H9 (cell line): ENCODE results near the gene PRR35. TPM values are rescaled to one million over a fixed set of nuclear protein-coding genes. Genes with fewer than 3 reads are reported as not detected.

ENCODE experiments used
- DNase-seq: peaks from one replicate; pipeline ENCODE4 v3.0.0-alpha.2; 2017
- H2AFZ ChIP-seq: one replicate; pipeline ENCODE4 v1.6.1; 2013; ENCODE audit warnings: mild to moderate bottlenecking, low read length, control low read depth, moderate library complexity
- H2AK5ac ChIP-seq: 2 replicates; pipeline ENCODE4 v1.6.1; 2013; ENCODE audit warnings: low read length, control low read depth, mixed read lengths; ENCODE audit not compliant: insufficient read length
- H2BK120ac ChIP-seq: one replicate; pipeline ENCODE4 v1.6.1; 2013; ENCODE audit warnings: low read depth, mild to moderate bottlenecking, low read length, control low read depth, inconsistent platforms; ENCODE audit not compliant: poor library complexity, severe bottlenecking
- H2BK12ac ChIP-seq: 2 replicates; pipeline ENCODE4 v1.6.1; 2013; ENCODE audit warnings: low read length, control low read depth, mixed read lengths, low read depth; ENCODE audit not compliant: insufficient read length
- H2BK15ac ChIP-seq: 2 replicates; pipeline ENCODE4 v1.6.1; 2013; ENCODE audit warnings: low read depth, low read length, control low read depth
- H2BK20ac ChIP-seq: one replicate; pipeline ENCODE4 v1.6.1; 2013; ENCODE audit warnings: low read depth, mild to moderate bottlenecking, low read length, control low read depth, inconsistent platforms; ENCODE audit not compliant: poor library complexity, severe bottlenecking
- H2BK5ac ChIP-seq: 2 replicates; pipeline ENCODE4 v1.6.1; 2013; ENCODE audit warnings: low read length, control low read depth, mixed read lengths; ENCODE audit not compliant: insufficient read length
- H3K14ac ChIP-seq: 2 replicates; pipeline ENCODE4 v1.6.1; 2013; ENCODE audit warnings: low read length, control low read depth; ENCODE audit not compliant: insufficient read depth
- H3K18ac ChIP-seq: 2 replicates; pipeline ENCODE4 v1.6.1; 2013; ENCODE audit warnings: low read depth, mild to moderate bottlenecking, mixed read lengths, low read length, control low read depth; ENCODE audit not compliant: insufficient read length
- H3K23ac ChIP-seq: 2 replicates; pipeline ENCODE4 v1.6.1; 2013; ENCODE audit warnings: low read length, control low read depth, mixed read lengths, low read depth; ENCODE audit not compliant: insufficient read length
- H3K23me2 ChIP-seq: 2 replicates; pipeline ENCODE4 v1.6.1; 2013; ENCODE audit warnings: low read depth, mild to moderate bottlenecking, mixed read lengths, low read length, control low read depth; ENCODE audit not compliant: insufficient read length, poor library complexity, severe bottlenecking
- H3K27ac ChIP-seq: 2 replicates; pipeline ENCODE4 v1.5.1; 2013; ENCODE audit warnings: low read length, control low read depth, mixed read lengths, low read depth; ENCODE audit not compliant: insufficient read length
- H3K27me3 ChIP-seq: 2 replicates; pipeline ENCODE4 v1.6.1; 2013; ENCODE audit warnings: low read length, control low read depth, inconsistent platforms; ENCODE audit not compliant: insufficient read depth
- H3K4ac ChIP-seq: 2 replicates; pipeline ENCODE4 v1.6.1; 2013; ENCODE audit warnings: low read depth, mild to moderate bottlenecking, control low read depth, inconsistent platforms, low read length, moderate library complexity
- H3K4me1 ChIP-seq: 2 replicates; pipeline ENCODE4 v1.6.1; 2013; ENCODE audit warnings: low read length, control low read depth, inconsistent platforms; ENCODE audit not compliant: insufficient read depth
- H3K4me2 ChIP-seq: 2 replicates; pipeline ENCODE4 v1.6.1; 2013; ENCODE audit warnings: low read length, control low read depth, mixed read lengths; ENCODE audit not compliant: insufficient read length, insufficient read depth
- H3K56ac ChIP-seq: 2 replicates; pipeline ENCODE4 v1.6.1; 2013; ENCODE audit warnings: low read depth, mild to moderate bottlenecking, mixed read lengths, low read length, control low read depth; ENCODE audit not compliant: insufficient read length
- H3K79me1 ChIP-seq: 2 replicates; pipeline ENCODE4 v1.6.1; 2013; ENCODE audit warnings: low read depth, mild to moderate bottlenecking, moderate library complexity, low read length, control low read depth, inconsistent platforms; ENCODE audit not compliant: insufficient read depth, poor library complexity, severe bottlenecking
- H3K79me2 ChIP-seq: 2 replicates; pipeline ENCODE4 v1.6.1; 2013; ENCODE audit warnings: low read length, control low read depth, inconsistent platforms; ENCODE audit not compliant: insufficient read depth
- H3K9ac ChIP-seq: 2 replicates; pipeline ENCODE4 v1.6.1; 2013; ENCODE audit warnings: low read length, control low read depth, mixed read lengths; ENCODE audit not compliant: insufficient read length; ENCODE audit errors: extremely low read depth
- H3K9me3 ChIP-seq: one replicate; pipeline ENCODE4 v1.6.1; 2013; ENCODE audit warnings: low read depth, low read length, inconsistent platforms; ENCODE audit not compliant: control insufficient read depth
- H3T11ph ChIP-seq: one replicate; pipeline ENCODE4 v1.6.1; 2013; ENCODE audit warnings: mild to moderate bottlenecking, low read length, control low read depth, inconsistent platforms
- H4K20me1 ChIP-seq: one replicate; pipeline ENCODE4 v1.6.1; 2013; ENCODE audit not compliant: control insufficient read depth, insufficient read length, insufficient read depth
- H4K5ac ChIP-seq: 2 replicates; pipeline ENCODE4 v1.6.1; 2013; ENCODE audit warnings: low read depth, mild to moderate bottlenecking, mixed read lengths, low read length, control low read depth; ENCODE audit not compliant: insufficient read length
- H4K8ac ChIP-seq: replicated peaks from 2 replicates; pipeline ENCODE4 v1.6.1; 2013; ENCODE audit warnings: low read length, control low read depth, mixed read lengths, low read depth; ENCODE audit not compliant: insufficient read length
- H4K91ac ChIP-seq: 2 replicates; pipeline ENCODE4 v1.6.1; 2013; ENCODE audit warnings: low read depth, mild to moderate bottlenecking, moderate library complexity, mixed read lengths, low read length, control low read depth; ENCODE audit not compliant: insufficient read length
- H3K27ac Mint-ChIP-seq, 3 experiments: 2 replicates in 2 of 3; 3 replicates in 1 of 3; pipeline ENCODE4 v1.8.0; 2020 to 2021; ENCODE audit warnings: mixed read lengths in 3 of 3, mild to moderate bottlenecking in 1 of 3, moderate library complexity in 1 of 3
- H3K27me3 Mint-ChIP-seq: 2 replicates; pipeline ENCODE4 v1.8.0; 2021; ENCODE audit warnings: low read depth, mild to moderate bottlenecking, moderate library complexity, mixed read lengths
- H3K36me3 Mint-ChIP-seq, 3 experiments: 2 replicates in 2 of 3; 3 replicates in 1 of 3; pipeline ENCODE4 v1.8.0; 2020 to 2021; ENCODE audit warnings: low read depth in 3 of 3, mixed read lengths in 3 of 3; ENCODE audit not compliant: insufficient read depth in 1 of 3
- H3K4me1 Mint-ChIP-seq, 2 experiments: 2 replicates each; pipeline ENCODE4 v1.8.0; 2020; ENCODE audit warnings: mixed read lengths in 2 of 2
- H3K4me3 Mint-ChIP-seq, 2 experiments: 2 replicates in 1 of 2; 3 replicates in 1 of 2; pipeline ENCODE4 v1.8.0; 2020 to 2021; ENCODE audit warnings: mild to moderate bottlenecking in 2 of 2, mixed read lengths in 2 of 2, moderate library complexity in 1 of 2
- H3K9me3 Mint-ChIP-seq, 2 experiments: 2 replicates in 1 of 2; 3 replicates in 1 of 2; pipeline ENCODE4 v1.8.0; 2020; ENCODE audit warnings: mild to moderate bottlenecking in 2 of 2, mixed read lengths in 2 of 2, moderate library complexity in 1 of 2
- WGBS: extraction: QIAGEN DNeasy Blood & Tissue Kit; methylation state at CpG from one replicate; pipeline ENCODE4 v1.1.7; 2013; ENCODE audit warnings: missing lambda C conversion rate, low lambda C conversion rate, mixed read lengths; ENCODE audit not compliant: insufficient read length; ENCODE audit errors: extremely low coverage; 5-methylcytosine and 5-hydroxymethylcytosine counted together
- total RNA-seq: library from RNA; stranded (reverse); gene quantifications from 2 replicates; pipeline ENCODE4 v1.2.1, GENCODE V29; 2021
- TF ChIP-seq, protein P1 (sequence below): fragments of 200-600 bp; sonication (generic); conservative IDR thresholded peaks from 3 replicates; pipeline ENCODE4 v1.8.0; 2021; ENCODE audit warnings: antibody characterized with exemption, mild to moderate bottlenecking

PRR35 gene
- total RNA-seq, 1 experiment from 2014 or later, result 0.33 TPM

DNA sequence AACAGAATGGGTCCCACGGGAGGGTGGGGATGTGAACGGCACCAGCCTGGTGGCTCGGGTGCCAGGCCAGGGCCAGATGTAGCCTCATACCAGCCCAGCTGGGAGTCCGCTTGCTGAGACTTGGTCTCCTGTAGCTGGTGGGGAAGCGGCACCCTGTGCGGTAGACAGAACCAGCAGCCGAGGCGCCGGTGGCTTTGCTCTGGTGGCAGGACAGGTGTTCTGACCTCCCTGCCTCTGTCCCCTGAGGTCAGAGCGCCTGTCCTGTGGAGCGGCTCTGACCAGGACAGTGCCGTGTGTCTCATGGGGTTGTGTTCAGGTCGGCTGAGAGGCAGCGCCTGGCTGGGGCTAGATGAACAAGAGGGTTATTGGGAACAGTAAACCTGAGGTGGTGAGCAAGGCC is 49.8 kb downstream of the PRR35 start:
- H3K9me3 Mint-ChIP-seq, result peaks cover 9 to 10% of the 10 kb centered on the region in 2 experiments
- Histone ChIP-seq H3K79me2 (no peaks in the 10 kb centered on the region), H2AK5ac (no peak overlapping the region), H3K4me2 (no peak overlapping the region), H2BK5ac (no peak overlapping the region), H4K91ac (no peak overlapping the region), H2BK12ac (no peak overlapping the region), H4K8ac (no peak overlapping the region), H3K14ac (no peak overlapping the region), H3K56ac (no peak overlapping the region), H3K23me2 (no peaks in the 10 kb centered on the region), H3K27ac (no peak overlapping the region), H3K4me1 (no peaks in the 10 kb centered on the region), H3K4ac (no peak overlapping the region), H3K79me1 (peaks cover 2% of the 10 kb centered on the region), H2BK120ac (no peak overlapping the region), H3K9me3 (no peaks in the 10 kb centered on the region), H3K27me3 (no peaks in the 10 kb centered on the region), H2BK20ac (no peak overlapping the region), H2BK15ac (no peak overlapping the region), H3T11ph (no peak overlapping the region), H3K18ac (no peak overlapping the region), H4K5ac (no peak overlapping the region), H4K20me1 (no peaks in the 10 kb centered on the region), H3K9ac (no peak overlapping the region), H2AFZ (no peak overlapping the region), H3K23ac (no peak overlapping the region)
- no peak overlapping the region for H3K4me3 Mint-ChIP-seq
- H3K27me3 Mint-ChIP-seq, result peaks cover 7% of the 10 kb centered on the region
- no CpG with 5 or more reads among the region's 14 CpGs for WGBS
- peaks cover 14 to 21% (median 19%) of the 10 kb centered on the region in 3 experiments for H3K36me3 Mint-ChIP-seq
- no peak for DNase-seq
- H3K4me1 Mint-ChIP-seq, result peaks cover 11 to 13% of the 10 kb centered on the region in 2 experiments
- TF ChIP-seq, protein P1, sequence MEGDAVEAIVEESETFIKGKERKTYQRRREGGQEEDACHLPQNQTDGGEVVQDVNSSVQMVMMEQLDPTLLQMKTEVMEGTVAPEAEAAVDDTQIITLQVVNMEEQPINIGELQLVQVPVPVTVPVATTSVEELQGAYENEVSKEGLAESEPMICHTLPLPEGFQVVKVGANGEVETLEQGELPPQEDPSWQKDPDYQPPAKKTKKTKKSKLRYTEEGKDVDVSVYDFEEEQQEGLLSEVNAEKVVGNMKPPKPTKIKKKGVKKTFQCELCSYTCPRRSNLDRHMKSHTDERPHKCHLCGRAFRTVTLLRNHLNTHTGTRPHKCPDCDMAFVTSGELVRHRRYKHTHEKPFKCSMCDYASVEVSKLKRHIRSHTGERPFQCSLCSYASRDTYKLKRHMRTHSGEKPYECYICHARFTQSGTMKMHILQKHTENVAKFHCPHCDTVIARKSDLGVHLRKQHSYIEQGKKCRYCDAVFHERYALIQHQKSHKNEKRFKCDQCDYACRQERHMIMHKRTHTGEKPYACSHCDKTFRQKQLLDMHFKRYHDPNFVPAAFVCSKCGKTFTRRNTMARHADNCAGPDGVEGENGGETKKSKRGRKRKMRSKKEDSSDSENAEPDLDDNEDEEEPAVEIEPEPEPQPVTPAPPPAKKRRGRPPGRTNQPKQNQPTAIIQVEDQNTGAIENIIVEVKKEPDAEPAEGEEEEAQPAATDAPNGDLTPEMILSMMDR, result no peak
- peak overlapping the region in 1 of 3 experiments; percentile 52; a peak in 2 of 7 replicates for H3K27ac Mint-ChIP-seq
